GM12875 (cell line): ENCODE measurements around the gene ESPNL.
"Not testable (repeated sequence)": the region's sequence is repeated elsewhere in the genome, so short reads cannot be mapped to it uniquely, and the experiment has no call there.

Source experiments
- H3K4me3 ChIP-seq: one replicate; pipeline ENCODE4 v1.5.1; 2011; ENCODE audit warnings: low read depth, low read length, control low read depth
- CTCF ChIP-seq: IDR thresholded peaks from 2 replicates; pipeline ENCODE4 v1.5.1; 2011; ENCODE audit warnings: low read depth, mild to moderate bottlenecking, control low read depth, inconsistent platforms, low read length, moderate library complexity, borderline replicate concordance; ENCODE audit not compliant: insufficient read depth

The ESPNL gene

GRCh38 chr2:238170386-238171071, 70.4 kb downstream of the ESPNL start:
- no peak overlapping the region for H3K4me3 ChIP-seq
- TF ChIP-seq CTCF = no peak

GRCh38 chr2:238171072-238171431, 70.9 kb downstream of the ESPNL start:
- H3K4me3 ChIP-seq = not testable (repeated sequence)

GRCh38 chr2:238171575-238172187, 71.5 kb downstream of the ESPNL start:
- no peak for TF ChIP-seq CTCF
- H3K4me3 ChIP-seq = no peak overlapping the region

- no peak overlapping the region for H3K4me3 ChIP-seq
- TF ChIP-seq CTCF = no peak
These were observed 72.3 kb downstream of the ESPNL start for GRCh38 chr2:238172439-238172838.

- no peak overlapping the region for H3K4me3 ChIP-seq
- no peak for TF ChIP-seq CTCF
These were observed 73.6 kb downstream of the ESPNL start for GRCh38 chr2:238173692-238174091.

- no peak for TF ChIP-seq CTCF
- H3K4me3 ChIP-seq = no peak overlapping the region
These were observed 74.2 kb downstream of the ESPNL start for GRCh38 chr2:238174291-238174690.

- no peak for TF ChIP-seq CTCF
- no peak overlapping the region for H3K4me3 ChIP-seq
These were observed 74.6 kb downstream of the ESPNL start for GRCh38 chr2:238174701-238175100.
